H1 (cell line): ENCODE measurements around the gene CFD. TPM values are rescaled to one million over a fixed set of nuclear protein-coding genes. Genes with fewer than 3 reads are reported as not detected.

ENCODE experiments used
- RAD21 ChIP-seq, 2 experiments: IDR thresholded peaks in 1 of 2; conservative IDR thresholded peaks in 1 of 2; 2 replicates each; pipeline ENCODE4 v1.6.1; 2011; ENCODE audit warnings: low read depth in 2 of 2, low read length in 2 of 2, improper control_type of control experiment in 1 of 2, inconsistent platforms in 1 of 2, mild to moderate bottlenecking in 1 of 2, moderate library complexity in 1 of 2
- polyA plus RNA-seq, 7 experiments: library from polyadenylated mRNA; depleted of rRNA in 3 of 7; stranded (reverse) in 5 of 7; unstranded in 2 of 7; fragments of >200 nt in 5 of 7; fragments of 200-250 nt in 2 of 7; gene quantifications; 1 replicate in 5 of 7; 2 replicates in 1 of 7; 4 replicates in 1 of 7; pipeline versions ENCODE4 v1.2.1 to v1.2.3, GENCODE V29; 2011 to 2013; ENCODE audit warnings: missing spikeins in 2 of 7, mixed read lengths in 2 of 7
- total RNA-seq: library from RNA; stranded (reverse); fragmentation: NEBNext Ultra II Directional; extraction: Animal tissue kit (Norgen Biotek cat#: 25700); gene quantifications from 2 replicates; pipeline ENCODE4 v1.2.1, GENCODE V29; 2021

CFD gene
- total and polyA plus RNA-seq, 2 of the 8 experiments (the other 6 are each of a cell fraction or from before 2014, with no cell fraction given) = 1.7 to 2.8 TPM

DNA sequence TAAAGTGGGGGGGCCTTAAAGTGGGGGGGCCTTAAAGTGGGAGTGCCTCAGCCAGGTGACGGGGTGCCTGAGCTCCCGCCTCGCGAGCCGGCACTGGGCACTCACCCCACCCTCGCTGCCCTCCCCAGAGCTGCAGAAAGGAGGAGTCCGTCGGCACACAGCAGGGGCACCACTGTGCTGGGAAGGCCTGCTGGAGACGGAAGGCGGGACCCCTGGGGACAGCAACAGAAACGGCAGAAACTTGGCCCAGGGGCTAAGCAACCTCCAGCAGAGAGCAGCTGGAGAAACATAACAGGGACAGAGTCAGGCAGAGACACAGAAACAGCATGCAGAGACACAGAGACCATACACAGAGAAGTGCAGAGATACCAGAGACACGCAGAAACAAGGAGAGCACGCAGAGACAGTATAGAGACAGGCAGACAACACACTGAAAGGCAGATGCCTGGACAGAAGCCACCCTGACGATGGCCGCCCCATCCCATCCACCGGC lies 7.9 kb downstream of the CFD start (continued):
- no peak for TF ChIP-seq RAD21 (IDR thresholded peaks at IDR 0.05 in 1 of 2, conservative IDR thresholded peaks at IDR 0.05 in 1 of 2; ENCODE audit: low read depth in 2 of 2, low read length in 2 of 2)
